SU-DHL-6 (cell line): ENCODE data around the gene TSPAN16.
"Not testable (repeated sequence)": the region's sequence is repeated elsewhere in the genome, so short reads cannot be mapped to it uniquely, and the experiment has no call there.

Source experiments
- H2AFZ ChIP-seq: fragments of 200-600 bp; sonication (generic); 2 replicates; pipeline ENCODE4 v1.6.1; 2014; ENCODE audit warnings: low read depth, mild to moderate bottlenecking, moderate library complexity, mixed read lengths, antibody characterized with exemption, low read length; ENCODE audit not compliant: severe bottlenecking
- H3F3A ChIP-seq: fragments of 200-600 bp; shearing (Covaris generic); 2 replicates; pipeline ENCODE4 v1.6.0; 2016; ENCODE audit warnings: antibody characterized with exemption, mild to moderate bottlenecking; ENCODE audit not compliant: insufficient read depth
- H3K27ac ChIP-seq: fragments of 200-600 bp; sonication (generic); 2 replicates; pipeline ENCODE4 v1.5.1; 2016; ENCODE audit warnings: low read depth, mild to moderate bottlenecking, low read length, moderate library complexity, mixed read lengths
- H3K27me3 ChIP-seq: fragments of 200-600 bp; sonication (generic), shearing (Covaris generic); 2 replicates; pipeline ENCODE4 v1.6.0; 2014; ENCODE audit warnings: mild to moderate bottlenecking, low read length
- H3K36me3 ChIP-seq: fragments of 200-600 bp; sonication (generic); 2 replicates; pipeline ENCODE4 v1.6.1; 2014; ENCODE audit warnings: mild to moderate bottlenecking, low read length, mixed read lengths
- H3K4me2 ChIP-seq: fragments of 300-600, 200-600 bp; shearing (Covaris generic), sonication (generic); 2 replicates; pipeline ENCODE4 v1.6.0; 2014; ENCODE audit warnings: low read length, low read depth, mild to moderate bottlenecking; ENCODE audit not compliant: poor library complexity, severe bottlenecking
- H3K4me3 ChIP-seq: fragments of 200-600 bp; sonication (generic); 2 replicates; pipeline ENCODE4 v1.5.1; 2014; ENCODE audit warnings: antibody characterized with exemption, low read length, mild to moderate bottlenecking, mixed read lengths; ENCODE audit not compliant: insufficient read depth, poor library complexity, severe bottlenecking
- H3K79me2 ChIP-seq: fragments of 200-600 bp; sonication (generic); 2 replicates; pipeline ENCODE4 v1.6.1; 2014; ENCODE audit warnings: mild to moderate bottlenecking, low read length, moderate library complexity; ENCODE audit not compliant: insufficient read depth
- H3K9ac ChIP-seq: fragments of 200-600 bp; sonication (generic); 2 replicates; pipeline ENCODE4 v1.7.0; 2014; ENCODE audit warnings: mild to moderate bottlenecking, low read length
- H3K9me2 ChIP-seq: fragments of 200-600 bp; sonication (generic); replicated peaks from 2 replicates; pipeline ENCODE4 v1.6.1; 2014; ENCODE audit warnings: low read length; ENCODE audit not compliant: insufficient read depth
- H3K9me3 ChIP-seq: fragments of 200-600 bp; sonication (generic); 2 replicates; pipeline ENCODE4 v1.6.1; 2014; ENCODE audit warnings: low read length, mixed read lengths; ENCODE audit not compliant: insufficient read depth
- H4K20me1 ChIP-seq: fragments of 200-600 bp; sonication (generic); 2 replicates; pipeline ENCODE4 v1.6.1; 2014; ENCODE audit warnings: low read depth, mild to moderate bottlenecking, antibody characterized with exemption, low read length, moderate library complexity, mixed read lengths
- CTCF ChIP-seq: fragments of 200-600 bp; sonication (generic); IDR thresholded peaks from one replicate; pipeline ENCODE4 v1.5.1; 2017; ENCODE audit warnings: antibody characterized with exemption, mild to moderate bottlenecking, low read length, moderate library complexity; ENCODE audit not compliant: insufficient read depth, poor library complexity, severe bottlenecking
- EZH2phosphoT487 ChIP-seq: fragments of 200-600 bp; sonication (generic), shearing (Covaris generic); conservative IDR thresholded peaks from 2 replicates; pipeline ENCODE4 v1.6.1; 2018; ENCODE audit warnings: mild to moderate bottlenecking, antibody characterized with exemption, low read length, moderate library complexity, mixed read lengths

TSPAN16 gene

GRCh38 chr19:11349171-11349570, 53.2 kb downstream of the TSPAN16 start:
- no peaks in the 10 kb centered on the region for H3K9me2 ChIP-seq
- no peaks in the 10 kb centered on the region for H4K20me1 ChIP-seq
- no peak overlapping the region for H3K4me3 ChIP-seq
- H3K9me3 ChIP-seq = no peaks in the 10 kb centered on the region; the same call in 1 of the 2 replicates
- no peak overlapping the region for H3K4me2 ChIP-seq
- no peaks in the 10 kb centered on the region for H3K27me3 ChIP-seq
- H3K36me3 ChIP-seq = no peaks in the 10 kb centered on the region
- no peak overlapping the region for H2AFZ ChIP-seq
- no peak overlapping the region for H3K27ac ChIP-seq
- TF ChIP-seq EZH2phosphoT487 = no peak
- TF ChIP-seq CTCF = no peak
- H3K9ac ChIP-seq = no peak overlapping the region
- peaks cover 4% of the 10 kb centered on the region; the same call in 1 of the 2 replicates for H3F3A ChIP-seq
- no peaks in the 10 kb centered on the region for H3K79me2 ChIP-seq

GRCh38 chr19:11354102-11354501, 58.1 kb downstream of the TSPAN16 start:
- H3K79me2 ChIP-seq, H2AFZ ChIP-seq, H3K27me3 ChIP-seq, H3K9me3 ChIP-seq, H3F3A ChIP-seq, H3K4me3 ChIP-seq, H3K4me2 ChIP-seq, H3K9me2 ChIP-seq, H3K9ac ChIP-seq, H4K20me1 ChIP-seq, H3K36me3 ChIP-seq, H3K27ac ChIP-seq: not testable (repeated sequence)

DNA sequence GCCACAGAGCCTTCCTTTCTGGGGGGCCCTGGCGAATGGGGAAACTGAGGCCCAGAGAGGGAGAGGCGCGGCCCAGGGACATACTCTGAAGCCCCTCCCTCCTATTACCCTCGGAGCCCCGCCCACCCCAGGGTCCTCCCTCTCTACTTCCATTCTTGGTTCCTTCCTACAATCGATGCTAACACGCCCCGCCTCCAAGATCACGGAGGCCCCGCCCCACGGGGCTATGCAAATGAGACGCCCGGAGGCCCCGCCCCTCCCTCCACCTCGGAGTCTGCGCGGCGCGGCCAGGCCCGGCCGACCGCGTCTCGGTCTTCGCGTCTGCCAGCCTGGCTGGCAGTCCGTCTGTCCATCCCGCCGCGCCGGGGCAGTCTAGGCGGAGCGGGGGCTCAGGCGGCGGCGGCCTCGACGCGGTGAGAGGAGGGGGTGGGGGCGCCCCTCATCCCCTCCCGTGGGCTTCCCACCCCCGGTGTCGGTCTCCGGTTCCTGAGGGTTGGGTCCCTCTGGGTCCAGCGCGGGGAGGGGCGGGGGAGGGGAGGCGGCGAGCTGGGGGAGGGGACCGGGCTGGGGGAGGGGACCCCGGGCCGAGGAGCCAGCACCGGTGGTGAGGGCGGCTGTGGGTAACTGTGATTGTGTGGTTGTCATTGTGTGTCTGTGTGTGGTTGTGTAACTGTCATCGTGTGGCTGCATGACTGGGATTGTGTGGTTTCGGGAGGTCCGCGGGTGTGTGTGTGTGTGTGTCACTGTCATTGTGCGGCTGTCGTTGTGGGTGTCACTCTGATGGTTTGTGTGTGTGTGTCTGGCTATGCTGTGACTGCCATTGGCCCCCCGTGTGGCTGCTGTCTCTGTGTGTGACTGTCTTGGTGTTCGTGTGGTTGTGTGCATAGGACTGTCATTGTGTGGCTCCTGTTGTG, 59.5 kb downstream of the TSPAN16 start, which contains the start of gene PLPPR2:
Gene PLPPR2, plus strand, starts transcription at position 273 of the 914 bp plus-strand sequence. CDS start 2,242 bp downstream, outside the sequence.
- Histone ChIP-seq H3K36me3 (no peaks in the 10 kb centered on the region), H2AFZ (no peak within 1 kb of the TSS), H3K27ac (no peak within 1 kb of the TSS), H3K4me2 (peak within 1 kb of the TSS; percentile 5), H3K9me2 (no peaks in the 10 kb centered on the region), H4K20me1 (no peaks in the 10 kb centered on the region; the same call in 1 of the 2 replicates), H3K27me3 (no peaks in the 10 kb centered on the region), H3F3A (no peaks in the 10 kb centered on the region), H3K79me2 (no peaks in the 10 kb centered on the region), H3K4me3 (no peak within 1 kb of the TSS), H3K9me3 (no peaks in the 10 kb centered on the region), H3K9ac (no peak within 1 kb of the TSS)
- TF ChIP-seq CTCF = no peak
- TF ChIP-seq EZH2phosphoT487 = no peak

- TF ChIP-seq EZH2phosphoT487 = no peak
- no peak for TF ChIP-seq CTCF
- no peaks in the 10 kb centered on the region for H3F3A ChIP-seq
- no peak overlapping the region for H3K4me3 ChIP-seq
- no peak overlapping the region for H2AFZ ChIP-seq
- H3K79me2 ChIP-seq = no peaks in the 10 kb centered on the region
- H3K27me3 ChIP-seq = no peaks in the 10 kb centered on the region
- H3K36me3 ChIP-seq = no peaks in the 10 kb centered on the region
- H3K9me3 ChIP-seq = no peaks in the 10 kb centered on the region
- no peak overlapping the region for H3K9ac ChIP-seq
- H3K4me2 ChIP-seq = no peak overlapping the region
- H4K20me1 ChIP-seq = no peaks in the 10 kb centered on the region; the same call in 1 of the 2 replicates
- H3K9me2 ChIP-seq = no peaks in the 10 kb centered on the region
- no peak overlapping the region for H3K27ac ChIP-seq
Observed at GRCh38 chr19:11356074-11356397, 60.1 kb downstream of the TSPAN16 start.
